MV-4-11 (cell line): ENCODE results near the gene CCDC88B.

Experiments used
- DNase-seq: peaks from one replicate; lab custom pipeline; 2025; lab: John Stamatoyannopoulos, UW

The CCDC88B gene

GRCh38 chr11:64339754-64340408 is at the start of gene CCDC88B:
Gene CCDC88B, plus strand, starts transcription at chr11:64340204. Its CDS starts 63 bp downstream, at chr11:64340267.
- DNase-seq: peak; percentile 77

GRCh38 chr11:64290352-64291261 is 49.4 kb upstream of the CCDC88B start:
- DNase-seq: no peak

- no peak for DNase-seq
Measured at GRCh38 chr11:64291262-64291751, 48.7 kb upstream of the CCDC88B start, which contains the start of gene KCNK4. Gene KCNK4, plus strand, starts transcription at chr11:64291302. Its CDS starts 1,717 bp downstream, at chr11:64293019.

- DNase-seq: no peak
Measured at GRCh38 chr11:64291752-64292459, 48.1 kb upstream of the CCDC88B start.

GRCh38 chr11:64292460-64293254 is 47.3 kb upstream of the CCDC88B start:
- DNase-seq: no peak

- no peak for DNase-seq
Measured at GRCh38 chr11:64294774-64295173, 45.2 kb upstream of the CCDC88B start.

GRCh38 chr11:64295760-64296159 is 44.2 kb upstream of the CCDC88B start:
- DNase-seq: no peak

GRCh38 chr11:64296236-64296635 is 43.8 kb upstream of the CCDC88B start:
- no peak for DNase-seq

GRCh38 chr11:64296830-64297698 is 42.9 kb upstream of the CCDC88B start:
- no peak for DNase-seq

- no peak for DNase-seq
Measured at GRCh38 chr11:64297699-64298358, 42.2 kb upstream of the CCDC88B start.

GRCh38 chr11:64298966-64299846 is 40.8 kb upstream of the CCDC88B start:
- no peak for DNase-seq

- no peak for DNase-seq
Measured at GRCh38 chr11:64299847-64300648, 40.0 kb upstream of the CCDC88B start, which contains the start of gene CATSPERZ. Gene CATSPERZ, plus strand, starts transcription at chr11:64300358. Its CDS starts 53 bp downstream, at chr11:64300411.

GRCh38 chr11:64303109-64304031 is 36.6 kb upstream of the CCDC88B start:
- DNase-seq: no peak

GRCh38 chr11:64304032-64304315 is 36.0 kb upstream of the CCDC88B start:
- no peak for DNase-seq

GRCh38 chr11:64304316-64305072 is 35.5 kb upstream of the CCDC88B start:
- peak; percentile 93 for DNase-seq

- peak; percentile 98 for DNase-seq
Measured at GRCh38 chr11:64305075-64305690, 34.8 kb upstream of the CCDC88B start, which contains the start of gene ESRRA. Gene ESRRA, plus strand, starts transcription at chr11:64305524. Its CDS starts 1,656 bp downstream, at chr11:64307180.
